Measurements from ENCODE around the gene TBCC.
"Not testable (repeated sequence)": the region's sequence is repeated elsewhere in the genome, so short reads cannot be mapped to it uniquely, and the experiment has no call there.

DNA sequence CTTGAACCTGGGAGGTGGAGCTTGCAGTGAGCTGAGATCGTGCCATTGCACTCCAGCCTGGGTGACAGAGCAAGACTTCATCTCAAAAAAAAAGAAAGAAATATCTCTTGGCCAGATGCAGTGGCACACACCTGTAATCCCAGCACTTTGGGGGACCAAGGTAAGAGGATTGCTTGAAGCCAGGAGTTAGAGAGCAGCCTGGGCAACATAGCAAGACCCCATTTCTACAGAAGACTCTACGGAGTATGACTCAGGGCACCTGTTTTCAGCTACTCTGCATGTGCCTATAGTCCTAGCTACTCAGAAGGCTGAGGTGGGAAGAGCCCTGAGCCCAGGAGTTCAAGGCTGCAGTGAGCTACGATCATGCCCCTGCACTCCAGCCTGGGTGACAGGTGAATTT, 43.1 kb downstream of the TBCC start:
- TF ChIP-seq, protein P1, sequence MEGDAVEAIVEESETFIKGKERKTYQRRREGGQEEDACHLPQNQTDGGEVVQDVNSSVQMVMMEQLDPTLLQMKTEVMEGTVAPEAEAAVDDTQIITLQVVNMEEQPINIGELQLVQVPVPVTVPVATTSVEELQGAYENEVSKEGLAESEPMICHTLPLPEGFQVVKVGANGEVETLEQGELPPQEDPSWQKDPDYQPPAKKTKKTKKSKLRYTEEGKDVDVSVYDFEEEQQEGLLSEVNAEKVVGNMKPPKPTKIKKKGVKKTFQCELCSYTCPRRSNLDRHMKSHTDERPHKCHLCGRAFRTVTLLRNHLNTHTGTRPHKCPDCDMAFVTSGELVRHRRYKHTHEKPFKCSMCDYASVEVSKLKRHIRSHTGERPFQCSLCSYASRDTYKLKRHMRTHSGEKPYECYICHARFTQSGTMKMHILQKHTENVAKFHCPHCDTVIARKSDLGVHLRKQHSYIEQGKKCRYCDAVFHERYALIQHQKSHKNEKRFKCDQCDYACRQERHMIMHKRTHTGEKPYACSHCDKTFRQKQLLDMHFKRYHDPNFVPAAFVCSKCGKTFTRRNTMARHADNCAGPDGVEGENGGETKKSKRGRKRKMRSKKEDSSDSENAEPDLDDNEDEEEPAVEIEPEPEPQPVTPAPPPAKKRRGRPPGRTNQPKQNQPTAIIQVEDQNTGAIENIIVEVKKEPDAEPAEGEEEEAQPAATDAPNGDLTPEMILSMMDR (IDR thresholded peaks at IDR 0.05 in 4 of 5, conservative IDR thresholded peaks at IDR 0.05 in 1 of 5) = not testable (repeated sequence)
- not testable (repeated sequence) for TF ChIP-seq POLR2A (IDR thresholded peaks at IDR 0.05)
